Endothelial cell of umbilical vein (primary cell): ENCODE data around the gene PCID2.

Experiments used
- CTCF ChIP-seq, 2 donors: IDR thresholded peaks; 1 replicate in 1 of 2; 2 replicates in 1 of 2; pipeline ENCODE4 v1.5.1; 2011; ENCODE audit warnings: low read length in 2 of 2, mild to moderate bottlenecking in 2 of 2, moderate library complexity in 2 of 2, control low read depth in 1 of 2, inconsistent platforms in 1 of 2, low read depth in 1 of 2; ENCODE audit not compliant: insufficient read depth in 1 of 2; ENCODE audit errors: extremely low read depth in 1 of 2
- EZH2 ChIP-seq: IDR thresholded peaks from 2 replicates; pipeline ENCODE4 v1.6.1; 2012; ENCODE audit warnings: borderline replicate concordance, low read depth, mild to moderate bottlenecking, moderate library complexity, low read length, inconsistent platforms; ENCODE audit not compliant: severe bottlenecking
- MYC ChIP-seq: IDR thresholded peaks from one replicate; pipeline ENCODE4 v1.6.1; 2011; ENCODE audit warnings: mild to moderate bottlenecking, low read depth, low read length
- POLR2A ChIP-seq: IDR thresholded peaks from 2 replicates; pipeline ENCODE4 v1.6.1; 2012; ENCODE audit warnings: low read depth, mild to moderate bottlenecking, control low read depth, low read length
- POLR2AphosphoS5 ChIP-seq: IDR thresholded peaks from 2 replicates; pipeline ENCODE4 v1.6.1; 2012; ENCODE audit warnings: low read depth, mild to moderate bottlenecking, control low read depth, low read length, moderate library complexity; ENCODE audit not compliant: insufficient read depth

- no peak for TF ChIP-seq CTCF (IDR thresholded peaks at IDR 0.05; ENCODE audit: extremely low read depth in 1 of 2, insufficient read depth in 1 of 2, low read depth in 1 of 2, low read length in 2 of 2)
- TF ChIP-seq POLR2AphosphoS5, result no peak
- TF ChIP-seq POLR2A, result no peak
- TF ChIP-seq MYC, result no peak
- TF ChIP-seq EZH2, result no peak
These were observed 16.0 kb upstream of the PCID2 start for GRCh38 chr13:113224486-113224885.
